GM18499 (cell line): ENCODE results near the gene ABCA3.
A peak's percentile ranks its signal among the peaks of the same experiment; 100 is the strongest.

Experiments
- ATAC-seq: cut with Tn5 transposase; IDR thresholded peaks from one replicate; pipeline ENCODE4 v1.9.1; 2021; ENCODE audit warnings: moderate number of reproducible peaks; ENCODE audit not compliant: insufficient read depth, unreplicated experiment

Gene ABCA3

DNA sequence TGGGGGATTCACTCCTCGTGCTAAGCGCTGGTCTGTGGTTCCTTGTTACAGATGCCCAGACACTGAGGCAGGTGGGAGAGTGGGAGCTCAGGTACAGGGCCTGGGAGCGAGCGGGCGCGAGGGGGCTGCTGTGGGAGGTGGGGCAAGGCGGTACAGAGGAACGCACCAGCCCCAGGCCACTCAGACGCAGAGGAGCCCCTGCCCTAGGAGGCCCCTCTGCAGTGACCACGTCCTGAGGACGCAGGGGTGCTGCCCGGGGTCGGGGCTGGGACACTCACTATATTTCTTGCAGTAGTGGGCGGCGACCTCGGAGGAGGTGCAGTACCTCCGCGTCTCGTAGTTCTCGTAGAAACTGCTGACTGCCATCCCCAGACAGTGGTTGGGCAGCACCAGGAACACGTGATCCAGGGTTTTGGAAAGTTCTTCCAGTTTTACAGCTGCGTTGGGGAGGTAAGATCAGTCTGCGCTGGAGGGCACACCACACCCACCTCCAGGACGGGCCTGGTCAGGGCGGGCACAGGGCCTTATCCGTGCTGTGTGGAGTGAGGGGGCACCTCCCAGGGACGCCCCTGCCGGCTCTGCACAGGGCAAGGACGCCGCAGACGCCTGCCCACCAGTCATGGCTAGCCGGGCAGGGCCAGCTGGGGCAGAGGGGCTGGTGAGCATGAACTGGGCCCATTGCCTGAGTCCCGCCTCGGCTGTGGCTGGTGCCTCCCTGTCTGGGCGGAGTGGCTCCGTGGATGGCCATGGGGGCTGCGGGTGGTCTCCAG, 56.3 kb downstream of the ABCA3 start:
- no peak for ATAC-seq

DNA sequence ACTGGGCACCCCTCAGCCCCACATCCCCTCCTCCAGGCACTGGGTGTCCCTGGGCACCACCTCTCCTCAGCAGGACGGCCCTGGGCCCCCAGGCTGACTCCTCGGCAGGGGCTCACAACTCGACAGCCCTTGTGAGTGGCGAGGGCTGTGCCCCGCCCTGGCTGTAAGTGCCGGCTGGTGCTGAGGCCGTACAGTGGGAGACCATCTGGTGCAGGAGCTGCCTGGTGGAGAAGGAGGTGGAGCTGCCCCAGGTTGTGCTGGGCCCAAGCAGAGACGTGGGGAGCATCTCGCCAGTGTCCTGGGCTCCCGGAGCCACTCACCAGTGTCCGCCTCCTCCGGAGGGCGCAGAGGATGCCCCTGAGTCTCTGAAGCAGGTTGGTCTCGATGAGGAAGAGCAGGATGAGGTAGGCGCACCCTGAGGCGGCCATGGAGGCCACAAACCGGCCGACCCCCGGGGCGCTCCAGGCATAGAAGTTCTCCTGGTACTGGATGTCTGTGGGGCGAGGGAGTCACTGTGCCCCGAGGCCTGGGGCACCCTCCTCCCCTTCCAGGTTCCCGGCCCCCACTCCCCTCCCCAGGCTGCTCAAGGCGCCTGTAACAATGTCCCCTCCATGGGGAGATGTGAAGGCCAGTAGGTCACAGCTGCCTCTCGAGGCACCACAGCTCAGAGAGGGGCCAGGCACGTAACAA, 57.5 kb downstream of the ABCA3 start:
- no peak for ATAC-seq

- no peak for ATAC-seq
Measured at GRCh38 chr16:2282262-2282661, 58.3 kb downstream of the ABCA3 start.

DNA sequence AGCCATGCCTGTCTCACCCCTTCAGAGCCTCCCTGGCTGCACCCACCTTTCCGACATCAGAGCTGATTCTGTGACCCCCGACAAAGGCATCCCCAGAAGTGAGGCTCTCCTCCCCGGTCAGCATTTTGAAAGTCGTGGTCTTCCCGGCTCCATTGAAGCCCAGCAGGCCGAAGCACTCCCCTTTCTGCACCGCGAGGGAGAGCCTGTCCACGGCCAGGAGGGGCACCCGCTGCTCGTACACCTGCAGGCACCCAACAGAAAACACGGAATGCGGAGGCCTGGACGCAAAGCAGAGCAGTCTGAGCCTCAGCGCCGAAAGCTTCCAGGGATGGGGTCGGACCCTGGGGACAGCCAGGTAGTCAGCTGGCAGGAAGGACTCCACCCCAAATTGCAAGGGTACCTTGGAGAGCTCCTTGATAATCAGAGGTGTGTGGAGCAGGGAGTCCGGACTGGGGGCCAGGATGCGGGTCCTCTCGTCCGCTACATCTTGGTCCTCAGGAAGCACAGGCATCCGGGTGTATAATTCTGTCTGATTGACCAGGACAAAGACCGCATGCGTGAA, 59.5 kb downstream of the ABCA3 start:
- no peak for ATAC-seq

DNA sequence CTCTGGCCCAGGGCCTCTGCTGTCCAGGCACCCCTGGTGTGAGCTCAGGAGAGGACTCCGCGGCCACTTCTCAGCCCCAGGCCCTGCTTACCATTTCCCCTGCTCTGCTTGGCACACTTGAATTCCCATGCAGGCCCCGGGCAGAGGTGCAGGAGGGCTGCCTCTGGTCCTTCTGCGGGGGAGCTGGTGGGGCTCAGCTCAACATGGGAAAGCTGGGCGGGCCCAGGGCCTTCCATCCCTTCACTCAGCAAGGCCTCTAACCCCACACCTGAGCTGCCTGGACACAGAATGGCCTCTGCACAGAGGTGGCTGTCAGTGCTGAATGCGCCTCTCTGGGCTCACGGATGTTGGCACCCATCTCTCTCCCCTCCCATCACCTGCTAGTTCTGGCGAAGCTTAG, 60.1 kb downstream of the ABCA3 start:
- ATAC-seq, result no peak

DNA sequence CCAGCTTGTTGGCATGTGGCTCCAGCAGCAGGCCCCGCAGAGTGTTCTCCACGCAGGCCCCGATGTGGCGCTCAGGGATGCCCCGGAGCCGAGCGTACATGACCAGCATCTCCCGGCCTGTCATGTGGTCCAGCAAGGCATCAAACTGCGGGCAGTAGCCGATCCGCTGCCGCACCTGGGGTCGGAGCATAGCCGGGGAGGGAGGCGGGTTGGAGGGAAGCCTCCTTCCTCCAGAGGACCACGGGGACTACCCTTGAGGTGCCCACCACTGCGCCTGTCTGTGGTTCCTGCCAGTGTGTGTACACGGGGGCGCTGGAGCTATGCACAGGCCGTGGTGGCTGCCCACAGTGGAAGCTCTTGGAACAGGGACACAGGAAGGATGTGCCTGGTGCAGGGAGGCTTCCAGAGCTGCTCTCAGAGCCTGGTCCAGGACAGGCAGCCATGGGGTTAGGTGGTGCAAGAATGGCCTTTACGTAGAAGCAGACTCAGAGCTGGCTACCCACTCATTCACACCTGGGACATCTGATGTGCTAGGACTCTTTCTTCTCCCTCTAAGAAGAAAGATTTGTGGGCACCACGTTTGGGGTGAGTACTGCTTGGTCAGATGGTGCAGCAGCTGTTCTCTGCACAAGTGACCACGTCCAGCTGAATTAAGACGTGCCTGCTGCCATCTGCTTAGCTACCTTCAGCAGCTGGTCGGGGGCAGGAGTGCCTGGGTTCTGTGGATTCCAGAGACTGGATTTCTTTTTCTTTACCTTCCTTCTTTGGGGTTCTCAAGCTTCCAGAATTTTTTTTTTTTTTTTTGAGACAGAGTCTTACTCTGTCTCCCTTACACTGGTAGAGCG, 61.4 kb downstream of the ABCA3 start:
- ATAC-seq, result no peak

GRCh38 chr16:2278272-2278608, 62.3 kb downstream of the ABCA3 start:
- ATAC-seq, result no peak

DNA sequence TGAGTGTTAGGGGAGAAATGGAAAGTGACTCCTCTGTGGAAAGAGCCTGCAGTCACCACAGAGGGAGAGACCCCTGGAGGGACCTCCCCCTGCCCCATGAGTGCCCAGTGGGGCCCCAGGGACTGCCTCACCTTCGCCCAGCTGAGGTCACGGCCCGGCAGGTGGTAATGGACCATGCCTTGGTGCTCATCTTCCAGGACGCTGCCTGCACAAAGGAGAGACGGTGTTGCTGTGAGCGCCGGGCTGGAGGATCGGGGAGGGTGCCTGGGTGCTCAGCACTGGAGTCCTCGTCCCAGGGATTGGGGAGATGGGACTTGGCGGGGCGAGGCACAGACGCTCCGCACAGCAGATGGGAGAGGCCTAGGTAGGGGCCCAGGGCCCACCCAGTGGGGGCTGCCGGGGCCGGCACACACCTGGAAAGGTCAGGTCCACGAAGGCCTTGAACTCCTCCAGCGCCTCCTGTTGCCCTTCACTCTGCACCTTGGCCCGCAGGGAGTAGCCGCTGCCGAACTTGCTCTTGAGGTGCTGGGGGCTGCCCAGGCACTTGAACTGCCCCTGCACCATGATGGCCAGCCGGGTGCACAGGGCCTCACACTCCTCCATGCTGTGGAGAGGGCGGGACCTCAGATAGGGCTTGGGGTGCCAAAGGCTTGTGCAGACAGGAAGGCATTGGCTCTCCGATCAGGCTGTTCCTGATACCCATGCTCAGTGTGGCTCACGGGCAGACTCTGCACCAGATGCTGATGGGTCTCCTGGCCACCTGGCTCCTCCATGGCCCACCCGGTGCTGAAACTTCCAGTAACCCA, 62.9 kb downstream of the ABCA3 start:
- ATAC-seq, result no peak

- no peak for ATAC-seq
Measured at GRCh38 chr16:2276368-2277195, 63.9 kb downstream of the ABCA3 start.

DNA sequence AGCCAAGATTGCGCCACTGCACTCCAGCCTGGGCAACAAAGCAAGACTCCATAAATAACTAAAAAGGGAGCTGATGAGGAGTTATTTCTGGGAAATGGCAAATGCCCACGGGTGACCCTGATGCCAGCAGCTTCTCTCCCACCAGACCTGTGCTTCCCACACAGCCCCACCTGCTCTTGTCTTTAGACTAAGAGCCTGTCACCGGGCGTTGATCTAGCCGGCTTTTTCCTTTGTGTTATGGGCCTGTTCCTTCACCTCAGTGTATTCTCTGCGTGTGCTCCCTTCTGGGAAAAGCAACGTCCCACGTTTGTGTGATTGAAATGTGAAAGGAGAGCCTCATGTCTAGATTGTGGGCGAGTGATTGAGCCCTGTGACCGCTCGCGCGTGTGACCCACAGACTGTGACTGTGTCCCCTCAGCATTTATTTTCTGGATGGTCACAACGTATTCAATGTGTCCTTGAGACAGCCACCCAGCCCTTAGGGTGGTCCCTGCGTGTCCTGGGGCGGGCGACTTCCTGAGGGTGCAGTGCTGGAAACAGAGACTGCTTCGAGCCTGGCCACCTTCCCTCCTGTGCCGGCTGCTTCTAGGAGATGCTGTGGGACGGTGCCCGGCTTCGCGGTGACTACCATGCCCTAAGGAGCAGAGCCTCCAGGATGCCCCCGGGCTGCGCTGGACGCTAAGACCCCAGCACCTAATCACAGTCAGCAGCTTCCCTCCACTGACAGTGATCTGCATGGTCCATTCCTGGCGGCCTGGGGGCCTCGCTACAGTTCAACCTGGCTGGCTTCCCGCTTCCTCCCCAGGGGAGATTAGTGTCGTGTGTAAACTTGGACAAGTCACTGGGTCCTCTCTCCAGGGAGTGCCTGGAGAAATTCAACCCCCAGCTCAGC, 64.8 kb downstream of the ABCA3 start:
- ATAC-seq, result no peak

- no peak for ATAC-seq
Measured at GRCh38 chr16:2273931-2274330, 66.6 kb downstream of the ABCA3 start.

DNA sequence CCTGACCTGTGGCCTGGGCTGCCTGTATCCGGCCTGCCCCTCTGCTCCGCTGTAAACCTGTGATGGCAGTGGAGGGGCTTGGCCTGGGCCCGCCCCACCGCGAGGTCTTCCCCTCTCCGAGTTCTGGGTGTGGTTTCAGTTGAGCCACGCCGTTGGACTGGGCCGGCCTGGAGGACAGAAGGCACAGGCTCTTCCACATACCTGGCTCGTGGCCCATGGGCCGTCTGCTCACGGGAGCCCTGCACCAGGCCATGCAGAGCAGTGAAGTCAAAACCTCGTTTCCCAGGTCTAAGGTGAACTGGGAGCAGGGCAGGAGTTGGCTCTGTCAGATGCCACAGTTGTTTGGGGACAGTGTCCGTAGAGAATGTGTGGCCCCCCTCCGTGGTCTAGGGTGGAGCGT, 67.0 kb downstream of the ABCA3 start:
- ATAC-seq, result no peak

GRCh38 chr16:2271848-2272461, 68.6 kb downstream of the ABCA3 start:
- no peak for ATAC-seq

GRCh38 chr16:2270588-2271470, 69.7 kb downstream of the ABCA3 start:
- ATAC-seq, result no peak

DNA sequence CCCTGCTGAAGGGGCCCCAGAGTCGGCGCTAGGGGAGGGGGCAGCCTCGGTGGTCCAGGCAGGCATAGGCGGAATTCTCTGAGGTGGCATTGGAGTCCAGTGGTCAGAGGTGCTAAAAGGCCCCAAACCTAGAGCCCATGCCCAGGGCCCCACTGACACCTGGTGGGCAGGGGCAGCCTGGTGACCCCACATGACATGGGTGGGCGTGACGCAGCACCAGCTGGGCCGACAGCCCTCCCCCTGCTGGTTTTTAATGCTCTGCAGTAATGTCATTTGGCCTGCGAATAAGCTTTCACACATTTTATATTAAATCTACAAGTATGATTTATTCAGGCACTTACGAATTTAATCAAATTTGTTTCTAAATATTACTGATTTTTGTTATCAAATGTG, 70.5 kb downstream of the ABCA3 start:
- ATAC-seq, result no peak

GRCh38 chr16:2267913-2268666, 72.4 kb downstream of the ABCA3 start, which contains the start of gene RNPS1:
TSS of gene RNPS1 (minus strand) at chr16:2268126. CDS start at chr16:2264643, 3,483 bp downstream.
- peak; percentile 42 for ATAC-seq
